LNCAP (cell line): ENCODE results near the gene TRPC4.

ENCODE experiments used
- CTCF ChIP-seq: fragments of 450-650 bp; IDR thresholded peaks from 2 replicates; pipeline ENCODE4 v1.5.1; 2017; ENCODE audit warnings: mild to moderate bottlenecking

The TRPC4 gene

GRCh38 chr13:37657134-37657533, 212.4 kb downstream of the TRPC4 start:
- no peak for TF ChIP-seq CTCF

DNA sequence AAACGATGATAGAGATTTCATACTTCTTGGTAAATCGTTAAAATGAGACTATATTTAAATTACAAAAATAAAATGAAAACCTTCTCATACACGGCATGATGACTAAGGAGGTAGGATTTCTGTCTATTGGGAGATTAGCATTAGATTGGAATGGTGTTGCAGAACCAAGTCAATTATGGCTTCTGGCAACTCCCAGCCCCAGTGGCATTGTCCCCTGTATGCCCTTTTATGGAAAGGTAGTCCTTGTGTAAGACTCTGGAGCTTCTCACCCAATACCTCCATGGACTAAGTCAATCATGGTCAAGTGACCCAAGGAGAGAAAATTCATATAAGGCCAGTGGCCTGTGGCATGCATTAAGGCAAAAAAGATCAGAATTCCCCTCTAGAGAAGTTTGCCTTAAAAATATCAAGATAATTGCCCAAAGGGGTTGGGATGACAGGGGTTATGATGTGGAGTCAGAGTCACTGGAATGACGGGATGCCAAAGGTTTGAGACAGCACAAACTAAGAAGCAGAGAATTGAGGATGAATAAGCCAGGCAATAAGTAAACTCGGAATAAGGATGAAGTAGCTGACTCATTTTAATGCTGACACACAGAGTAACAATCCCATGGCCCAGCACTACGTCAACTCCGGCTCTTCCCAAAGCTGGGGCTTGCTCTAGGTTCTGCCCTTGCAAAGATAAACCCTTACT, 213.2 kb downstream of the TRPC4 start:
- TF ChIP-seq CTCF, result no peak

GRCh38 chr13:37652596-37652995, 217.0 kb downstream of the TRPC4 start:
- no peak for TF ChIP-seq CTCF

DNA sequence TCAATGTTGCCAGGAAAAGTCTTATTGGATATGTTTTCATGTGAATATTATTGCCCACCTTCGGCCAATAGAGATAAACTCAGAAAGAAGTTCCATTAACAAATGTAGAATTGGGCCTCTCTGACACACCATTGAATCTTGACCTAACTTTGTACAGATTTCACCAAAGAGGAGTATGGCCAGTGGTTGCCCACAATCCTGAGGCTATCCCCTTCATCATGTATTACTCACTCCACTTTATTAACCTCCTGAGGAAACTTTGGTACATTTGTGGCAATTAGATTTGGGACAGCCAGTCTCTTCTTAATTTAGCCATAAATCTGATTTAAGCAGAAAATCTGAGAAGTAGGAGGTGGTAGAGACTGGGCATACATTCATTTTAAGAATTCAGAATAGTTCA, 217.7 kb downstream of the TRPC4 start:
- TF ChIP-seq CTCF, result no peak

DNA sequence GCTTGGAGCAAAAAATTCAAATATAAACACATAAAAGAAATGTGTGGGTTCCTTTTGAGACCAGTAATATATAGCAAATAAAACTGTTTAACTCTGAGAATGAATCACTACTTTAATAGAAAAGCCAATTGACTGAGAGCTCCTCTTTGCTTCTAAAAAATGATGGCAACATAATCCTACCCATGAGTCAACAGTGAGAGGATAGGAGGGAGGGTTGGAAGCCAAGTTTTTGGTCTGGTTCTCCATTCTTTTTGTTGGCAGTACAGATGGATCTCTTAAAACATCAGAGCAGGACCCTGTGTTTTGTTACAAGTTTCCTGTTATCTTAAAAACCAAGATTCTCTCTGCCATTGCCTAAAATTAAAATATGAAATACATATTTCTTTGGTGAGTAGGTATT, 221.0 kb downstream of the TRPC4 start:
- TF ChIP-seq CTCF, result no peak

DNA sequence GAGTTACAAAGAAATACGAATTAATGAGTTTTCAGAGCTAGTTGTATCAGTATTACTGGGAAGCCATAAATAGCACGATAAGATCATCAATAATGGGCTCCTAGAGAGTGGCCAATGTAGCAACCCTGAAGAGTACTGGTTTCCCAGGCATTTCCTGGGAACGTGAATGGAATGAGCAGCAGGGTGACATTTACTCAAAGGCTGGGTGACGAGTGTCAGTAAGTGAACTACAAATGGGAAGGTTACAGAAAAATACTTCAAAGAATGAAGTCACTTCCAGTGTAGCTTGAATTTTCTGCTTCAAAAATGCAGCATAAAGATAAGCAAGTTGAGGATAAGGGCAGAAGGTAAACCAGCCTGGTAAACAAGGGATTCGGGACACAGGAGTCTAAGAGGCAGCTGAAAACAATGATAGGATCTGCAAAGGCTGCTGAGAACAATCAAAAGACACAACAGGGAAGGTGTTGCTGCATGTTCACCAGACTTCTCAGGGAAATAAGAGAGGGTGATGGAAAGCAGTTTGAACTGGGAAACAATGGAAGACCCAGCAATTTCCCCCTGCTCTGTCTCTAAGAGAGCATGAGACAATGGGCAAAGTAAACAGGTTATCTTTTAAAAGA, 222.4 kb downstream of the TRPC4 start:
- no peak for TF ChIP-seq CTCF

DNA sequence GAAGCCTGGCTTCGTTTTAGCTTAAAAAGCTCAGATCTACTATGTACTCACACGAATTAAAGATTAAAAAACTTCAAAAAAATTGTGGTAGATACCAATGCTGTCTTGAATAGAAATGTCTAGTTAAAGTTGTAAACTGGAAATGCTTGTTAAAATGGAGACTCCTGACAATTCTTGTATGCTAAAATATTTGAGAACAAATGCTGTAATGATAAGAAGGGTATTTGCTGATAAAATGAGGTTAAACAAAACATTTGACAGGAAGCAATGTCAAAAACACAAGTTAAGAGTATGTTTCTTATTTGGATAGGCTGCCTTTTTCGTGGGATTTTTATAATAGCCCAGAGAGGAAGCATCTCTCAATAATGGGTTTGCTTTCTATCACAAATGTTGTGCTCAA, 223.0 kb downstream of the TRPC4 start:
- TF ChIP-seq CTCF, result no peak
